SK-N-SH (cell line): ENCODE data around the gene KMT2C.

Experiments
- CTCF ChIP-seq: fragments of 200-600 bp; sonication (generic); IDR thresholded peaks from 2 replicates; pipeline ENCODE4 v1.6.1; 2017; ENCODE audit warnings: antibody characterized with exemption, mild to moderate bottlenecking, moderate library complexity
- EP300 ChIP-seq, 2 experiments: IDR thresholded peaks; 2 replicates each; pipeline versions ENCODE4 v1.4.0 to v1.6.1; 2012; ENCODE audit warnings: borderline replicate concordance in 1 of 2, low read depth in 1 of 2, low read length in 1 of 2
- EZH2phosphoT487 ChIP-seq: fragments of 200-600 bp; sonication (generic); IDR thresholded peaks from 2 replicates; pipeline ENCODE4 v1.6.1; 2017; ENCODE audit warnings: low read depth, mixed run types, mild to moderate bottlenecking, antibody characterized with exemption, moderate library complexity, borderline replicate concordance
- MAX ChIP-seq: IDR thresholded peaks from 2 replicates; pipeline ENCODE4 v1.4.0; 2012; ENCODE audit warnings: low read depth
- POLR2AphosphoS5 ChIP-seq: IDR thresholded peaks from 2 replicates; pipeline ENCODE4 v1.6.1; 2012; ENCODE audit warnings: low read depth, low read length
- REST ChIP-seq: IDR thresholded peaks from 2 replicates; pipeline ENCODE4 v1.6.1; 2012; ENCODE audit warnings: mild to moderate bottlenecking, low read depth, low read length, moderate library complexity
- SIN3A ChIP-seq: IDR thresholded peaks from 2 replicates; pipeline ENCODE4 v1.6.1; 2012; ENCODE audit warnings: low read depth, mild to moderate bottlenecking, low read length, moderate library complexity, borderline replicate concordance
- TAF1 ChIP-seq: IDR thresholded peaks from 2 replicates; pipeline ENCODE4 v1.6.1; 2012; ENCODE audit warnings: low read depth, mild to moderate bottlenecking, low read length, moderate library complexity, borderline replicate concordance
- USF1 ChIP-seq: IDR thresholded peaks from 2 replicates; pipeline ENCODE4 v1.4.0; 2012; ENCODE audit warnings: low read depth, borderline replicate concordance
- YY1 ChIP-seq: IDR thresholded peaks from 2 replicates; pipeline ENCODE4 v1.4.0; 2012; ENCODE audit warnings: low read depth, mild to moderate bottlenecking

GRCh38 chr7:152476551-152476950, 40.7 kb upstream of the KMT2C start:
- TF ChIP-seq EP300 (IDR thresholded peaks at IDR 0.05; ENCODE audit: borderline replicate concordance in 1 of 2, low read depth in 1 of 2, low read length in 1 of 2) (no peak), CTCF (no peak), YY1 (no peak), REST (no peak), TAF1 (no peak), MAX (no peak), SIN3A (no peak), EZH2phosphoT487 (no peak), POLR2AphosphoS5 (no peak), USF1 (no peak)
